Activated naive CD8-positive, alpha-beta T cell (primary cell): Measurements from ENCODE around the gene KXD1.

Source experiments
- H3K27ac Mint-ChIP-seq: one replicate; pipeline ENCODE4 v1.8.0; 2021; ENCODE audit warnings: mixed read lengths
- H3K27me3 Mint-ChIP-seq: one replicate; pipeline ENCODE4 v1.8.0; 2021; ENCODE audit warnings: mixed read lengths
- H3K36me3 Mint-ChIP-seq: one replicate; pipeline ENCODE4 v1.8.0; 2021; ENCODE audit warnings: mixed read lengths
- H3K4me1 Mint-ChIP-seq: one replicate; pipeline ENCODE4 v1.8.0; 2021; ENCODE audit warnings: low read depth, mixed read lengths
- H3K4me3 Mint-ChIP-seq: one replicate; pipeline ENCODE4 v1.8.0; 2021; ENCODE audit warnings: mild to moderate bottlenecking, mixed read lengths
- H3K9me3 Mint-ChIP-seq: one replicate; pipeline ENCODE4 v1.8.0; 2021; ENCODE audit warnings: low read depth, mixed read lengths

KXD1 gene

DNA sequence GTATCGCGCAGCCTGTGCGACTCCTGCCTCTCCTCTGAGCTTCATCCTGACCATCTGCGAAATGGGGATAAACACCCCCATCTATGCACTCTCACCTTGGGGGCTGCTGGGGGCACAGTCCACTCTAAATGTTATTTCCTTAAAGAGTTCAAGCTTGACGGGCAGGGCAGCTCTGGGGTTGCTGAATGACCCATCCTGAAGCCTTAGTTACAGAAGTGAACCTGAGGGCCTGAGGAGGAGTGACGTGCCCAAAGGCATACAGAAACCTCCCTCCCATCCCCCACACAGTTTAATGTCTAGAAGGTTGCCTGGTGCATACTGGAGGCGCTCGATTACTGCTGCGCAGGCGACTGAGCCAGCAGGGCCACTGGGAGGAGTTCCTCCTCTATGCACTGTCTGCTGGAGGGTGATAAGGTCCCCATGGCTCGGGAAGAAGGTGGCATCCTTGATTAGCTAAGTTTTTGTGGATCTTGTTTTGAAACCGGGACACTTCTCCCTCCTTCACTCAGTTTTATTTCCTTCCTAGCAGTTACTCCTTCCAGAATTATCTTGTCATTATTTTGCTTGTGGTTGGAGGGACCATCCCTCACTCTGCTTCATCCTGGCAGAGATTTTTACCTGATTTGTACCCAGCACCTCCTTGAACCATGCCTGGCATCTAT is 13.7 kb upstream of the KXD1 start:
- no peaks in the 10 kb centered on the region for H3K36me3 Mint-ChIP-seq
- H3K27ac Mint-ChIP-seq: peak overlapping the region; percentile 94
- H3K4me3 Mint-ChIP-seq: peak overlapping the region; percentile 94
- no peaks in the 10 kb centered on the region for H3K27me3 Mint-ChIP-seq
- H3K4me1 Mint-ChIP-seq: peaks cover 22% of the 10 kb centered on the region
- H3K9me3 Mint-ChIP-seq: no peaks in the 10 kb centered on the region

DNA sequence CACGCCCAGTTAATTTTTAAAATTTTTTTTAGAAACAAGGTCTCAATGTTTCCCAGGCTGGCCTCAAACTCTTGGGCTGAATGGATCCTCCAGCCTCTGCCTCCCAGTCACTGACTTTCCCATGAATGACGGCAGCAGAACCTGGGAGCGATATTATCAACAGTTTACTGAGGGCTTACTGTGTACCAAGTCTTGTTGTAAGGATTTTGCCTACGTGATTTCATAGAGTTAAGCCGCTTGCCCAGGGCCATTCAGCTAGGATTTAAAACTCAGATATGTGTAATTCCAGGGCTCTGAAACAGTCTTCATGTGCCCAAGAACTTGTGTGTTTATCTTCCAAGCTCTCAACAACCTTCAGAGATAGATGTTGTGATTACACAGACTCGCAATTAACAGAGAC is 6.0 kb upstream of the KXD1 start:
- Mint-ChIP-seq H3K9me3 (no peaks in the 10 kb centered on the region), H3K36me3 (no peaks in the 10 kb centered on the region), H3K4me1 (no peaks in the 10 kb centered on the region), H3K4me3 (no peak overlapping the region), H3K27me3 (no peaks in the 10 kb centered on the region), H3K27ac (no peak overlapping the region)

DNA sequence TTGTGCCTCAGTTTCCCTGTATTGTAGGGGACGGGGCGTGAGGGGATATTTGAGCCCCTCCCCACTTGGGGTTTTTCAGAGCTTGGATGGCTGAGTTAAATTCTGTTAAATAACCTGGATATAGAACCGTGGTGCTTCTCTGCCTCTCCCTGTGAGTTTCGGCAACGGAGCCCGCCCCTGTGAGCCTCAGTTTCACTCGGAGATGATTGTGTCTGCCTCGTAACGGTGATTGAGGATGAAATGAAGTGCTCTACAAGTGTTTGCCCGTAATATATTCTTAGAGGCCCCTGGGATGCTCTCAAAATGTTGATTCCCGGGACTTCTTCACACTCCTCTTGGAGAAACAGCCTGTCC is 509 bp downstream of the KXD1 start:
- Mint-ChIP-seq H3K36me3 (no peaks in the 10 kb centered on the region), H3K4me1 (peaks cover 11% of the 10 kb centered on the region), H3K4me3 (peak overlapping the region; percentile 98), H3K27me3 (no peaks in the 10 kb centered on the region), H3K9me3 (no peaks in the 10 kb centered on the region), H3K27ac (peak overlapping the region; percentile 96)

DNA sequence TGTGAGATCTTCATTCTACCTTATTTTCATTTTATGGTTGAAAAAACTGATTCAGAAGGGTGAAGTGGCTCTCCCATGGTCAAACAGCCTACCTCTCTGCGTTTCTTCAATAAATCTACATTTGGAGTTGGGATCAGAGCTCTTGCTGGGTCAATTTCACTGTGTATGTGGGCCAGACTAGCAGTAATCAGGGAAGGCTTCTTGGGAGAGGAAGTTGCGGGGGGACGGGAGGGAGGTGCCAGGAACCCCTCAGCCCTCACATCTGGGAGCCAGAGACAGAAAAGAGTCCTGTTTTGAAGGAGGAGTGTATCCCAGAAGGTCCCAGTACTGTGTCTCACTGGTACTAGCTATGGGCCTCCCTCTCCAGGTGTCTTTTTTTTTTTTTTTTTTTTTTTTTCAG is 934 bp downstream of the KXD1 start:
- H3K9me3 Mint-ChIP-seq: no peaks in the 10 kb centered on the region
- H3K27me3 Mint-ChIP-seq: no peaks in the 10 kb centered on the region
- peaks cover 11% of the 10 kb centered on the region for H3K4me1 Mint-ChIP-seq
- peak overlapping the region; percentile 98 for H3K4me3 Mint-ChIP-seq
- peak overlapping the region; percentile 96 for H3K27ac Mint-ChIP-seq
- no peaks in the 10 kb centered on the region for H3K36me3 Mint-ChIP-seq

DNA sequence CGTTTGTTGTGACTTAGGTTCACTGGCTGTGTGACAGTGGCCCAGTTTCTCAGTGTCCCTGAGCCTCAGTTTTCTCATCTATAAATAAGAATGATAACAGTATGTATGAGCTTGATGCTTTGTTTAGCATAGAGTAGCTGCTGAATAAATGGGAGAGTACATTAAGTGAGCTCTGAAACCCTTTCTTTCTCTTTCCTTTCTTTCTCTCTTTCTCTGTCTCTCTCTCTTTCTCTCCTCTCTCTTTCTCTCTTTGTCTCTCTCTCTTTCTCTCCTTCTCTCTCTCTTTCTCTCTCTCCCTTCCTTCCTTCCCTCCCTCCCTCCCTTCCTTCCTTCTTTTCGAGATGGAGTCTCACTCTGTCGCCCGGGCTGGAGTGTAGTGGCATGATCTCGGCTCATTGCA is 2.0 kb downstream of the KXD1 start:
- Mint-ChIP-seq H3K4me3 (peak overlapping the region; percentile 98), H3K36me3 (no peaks in the 10 kb centered on the region)

DNA sequence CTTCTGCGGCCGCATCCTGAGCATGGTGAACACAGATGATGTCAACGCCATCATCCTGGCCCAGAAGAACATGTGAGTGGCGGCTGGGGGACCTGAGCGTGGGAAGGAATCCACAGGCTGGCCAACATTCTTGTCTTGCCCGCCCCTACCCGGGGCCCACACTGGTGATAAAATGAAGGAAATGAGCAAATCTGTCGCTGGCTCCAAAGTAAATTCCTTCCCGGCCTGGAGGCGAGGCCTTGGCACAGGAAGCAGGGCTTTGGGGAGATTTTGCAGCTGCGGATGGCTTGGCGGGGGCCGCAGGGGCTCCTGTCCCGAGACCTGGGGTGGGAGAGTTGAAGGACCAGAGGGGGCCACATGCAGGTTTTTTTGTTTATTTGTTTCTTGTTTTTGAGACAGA is 4.4 kb downstream of the KXD1 start:
- no peak overlapping the region for H3K27ac Mint-ChIP-seq
- no peak overlapping the region for H3K4me3 Mint-ChIP-seq
- no peaks in the 10 kb centered on the region for H3K36me3 Mint-ChIP-seq
- no peaks in the 10 kb centered on the region for H3K9me3 Mint-ChIP-seq
- peaks cover 11% of the 10 kb centered on the region for H3K4me1 Mint-ChIP-seq
- no peaks in the 10 kb centered on the region for H3K27me3 Mint-ChIP-seq

More for the DNA sequence above, 2.0 kb downstream of the KXD1 start:
- no peaks in the 10 kb centered on the region for H3K27me3 Mint-ChIP-seq
- no peaks in the 10 kb centered on the region for H3K9me3 Mint-ChIP-seq
- H3K27ac Mint-ChIP-seq: peak overlapping the region; percentile 46
- H3K4me1 Mint-ChIP-seq: peaks cover 11% of the 10 kb centered on the region

DNA sequence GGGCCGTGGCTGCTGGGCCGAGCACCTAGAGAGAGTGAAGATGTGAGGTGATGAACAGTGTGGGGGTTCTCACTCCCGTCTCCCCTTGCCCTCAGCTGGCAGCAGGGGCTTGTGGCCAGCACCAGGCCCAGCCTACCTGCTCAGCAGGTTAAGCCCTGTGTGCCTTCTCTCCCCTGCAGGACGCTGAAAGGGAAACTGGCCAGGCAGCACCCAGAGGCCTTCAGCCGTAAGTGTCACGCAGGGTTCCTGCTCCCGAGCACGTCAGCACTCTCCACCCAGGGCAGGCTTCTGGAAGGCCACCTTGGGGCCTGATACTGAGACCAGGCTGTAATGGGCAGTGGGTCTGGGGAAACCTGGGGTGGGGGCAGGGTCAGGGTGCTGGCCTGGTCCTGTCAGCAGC is 9.3 kb downstream of the KXD1 start:
- no peaks in the 10 kb centered on the region for H3K27me3 Mint-ChIP-seq
- H3K27ac Mint-ChIP-seq: no peak overlapping the region
- H3K4me3 Mint-ChIP-seq: no peak overlapping the region
- no peaks in the 10 kb centered on the region for H3K9me3 Mint-ChIP-seq
- no peaks in the 10 kb centered on the region for H3K36me3 Mint-ChIP-seq
- peaks cover 3% of the 10 kb centered on the region for H3K4me1 Mint-ChIP-seq

DNA sequence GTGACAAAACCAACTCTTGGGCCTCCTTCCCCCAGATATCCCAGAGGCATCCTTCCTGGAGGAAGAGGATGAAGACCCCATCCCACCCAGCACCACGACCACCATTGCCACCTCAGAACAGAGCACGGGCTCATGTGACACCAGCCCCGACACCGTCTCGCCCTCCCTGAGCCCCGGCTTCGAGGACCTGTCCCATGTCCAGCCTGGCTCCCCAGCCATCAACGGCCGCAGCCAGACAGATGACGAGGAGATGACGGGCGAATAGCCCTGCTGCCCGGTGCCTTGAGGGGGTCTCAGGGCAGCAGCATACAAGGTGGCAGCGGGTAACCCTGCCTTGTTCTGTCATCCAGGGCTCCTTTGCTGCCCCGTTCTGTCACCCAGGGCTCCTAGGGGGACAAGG is 10.7 kb downstream of the KXD1 start:
- H3K4me1 Mint-ChIP-seq: peaks cover 11% of the 10 kb centered on the region
- H3K4me3 Mint-ChIP-seq: no peak overlapping the region
- no peak overlapping the region for H3K27ac Mint-ChIP-seq
- H3K27me3 Mint-ChIP-seq: no peaks in the 10 kb centered on the region
- peaks cover 6% of the 10 kb centered on the region for H3K36me3 Mint-ChIP-seq
- H3K9me3 Mint-ChIP-seq: no peaks in the 10 kb centered on the region

DNA sequence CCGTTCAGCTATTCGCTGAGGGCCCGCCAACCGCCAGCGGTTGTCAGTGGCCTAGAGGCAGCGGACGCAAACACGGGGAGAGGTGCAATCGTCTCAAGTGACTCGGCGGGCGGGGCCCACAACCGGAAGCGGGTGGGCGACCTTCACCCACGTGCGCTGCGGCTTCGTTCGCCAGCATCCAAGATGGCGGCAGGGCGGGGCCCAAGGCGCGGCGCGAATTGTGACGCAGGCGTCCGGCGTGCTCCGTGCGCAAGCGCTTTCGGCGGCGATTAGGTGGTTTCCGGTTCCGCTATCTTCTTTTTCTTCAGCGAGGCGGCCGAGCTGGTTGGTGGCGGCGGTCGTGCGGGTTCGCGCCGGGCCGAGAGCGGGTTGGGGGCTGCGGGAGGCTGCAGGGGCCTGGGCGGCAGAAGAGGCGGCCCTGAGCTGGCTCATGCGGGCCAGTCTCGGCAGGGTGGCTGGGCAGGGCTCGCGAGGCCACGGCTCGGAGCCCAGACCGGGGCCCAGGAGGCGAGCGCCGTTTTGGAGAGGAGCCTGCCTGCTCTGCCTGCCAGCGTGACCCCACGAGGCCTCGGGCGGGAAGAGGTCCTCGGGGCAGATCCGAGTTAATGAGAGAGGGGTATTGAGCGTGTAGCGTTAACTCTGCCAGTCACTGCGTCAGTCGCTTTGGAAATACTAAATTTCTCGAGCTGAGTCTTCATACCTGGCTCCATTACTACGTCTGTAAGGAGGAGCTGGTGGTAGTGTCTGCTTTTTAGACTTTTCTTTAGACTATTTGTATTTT is 14.1 kb downstream of the KXD1 start, which contains the start of gene UBA52:
UBA52 (plus strand) TSS at position 294 of the 781 bp plus-strand sequence. CDS start 1,444 bp downstream, outside the sequence.
- peak within 1 kb of the TSS; percentile 95 for H3K27ac Mint-ChIP-seq
- H3K9me3 Mint-ChIP-seq: no peaks in the 10 kb centered on the region
- no peaks in the 10 kb centered on the region for H3K27me3 Mint-ChIP-seq
- peaks cover 6% of the 10 kb centered on the region for H3K36me3 Mint-ChIP-seq
- H3K4me3 Mint-ChIP-seq: peak within 1 kb of the TSS; percentile 99
- peaks cover 22% of the 10 kb centered on the region for H3K4me1 Mint-ChIP-seq

DNA sequence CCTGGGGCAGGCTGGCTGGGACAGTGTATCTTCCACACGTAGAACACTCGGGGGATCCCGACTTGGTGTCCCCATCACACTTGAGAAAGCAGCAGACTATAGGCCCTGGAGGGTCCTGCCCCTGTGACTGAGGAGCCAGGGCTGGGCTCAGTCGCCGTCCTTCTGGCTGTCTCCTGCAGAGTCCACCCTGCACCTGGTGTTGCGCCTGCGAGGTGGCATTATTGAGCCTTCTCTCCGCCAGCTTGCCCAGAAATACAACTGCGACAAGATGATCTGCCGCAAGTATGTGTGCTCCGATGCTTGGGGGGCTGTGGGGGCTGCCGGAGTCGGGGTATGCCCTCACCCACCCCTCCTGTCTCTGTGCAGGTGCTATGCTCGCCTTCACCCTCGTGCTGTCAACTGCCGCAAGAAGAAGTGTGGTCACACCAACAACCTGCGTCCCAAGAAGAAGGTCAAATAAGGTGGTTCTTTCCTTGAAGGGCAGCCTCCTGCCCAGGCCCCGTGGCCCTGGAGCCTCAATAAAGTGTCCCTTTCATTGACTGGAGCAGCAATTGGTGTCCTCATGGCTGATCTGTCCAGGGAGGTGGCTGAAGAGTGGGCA is 17.1 kb downstream of the KXD1 start:
- Mint-ChIP-seq H3K4me3 (peak overlapping the region; percentile 53), H3K36me3 (peaks cover 6% of the 10 kb centered on the region), H3K27me3 (no peaks in the 10 kb centered on the region), H3K9me3 (no peaks in the 10 kb centered on the region), H3K27ac (peak overlapping the region; percentile 75), H3K4me1 (peaks cover 23% of the 10 kb centered on the region)

DNA sequence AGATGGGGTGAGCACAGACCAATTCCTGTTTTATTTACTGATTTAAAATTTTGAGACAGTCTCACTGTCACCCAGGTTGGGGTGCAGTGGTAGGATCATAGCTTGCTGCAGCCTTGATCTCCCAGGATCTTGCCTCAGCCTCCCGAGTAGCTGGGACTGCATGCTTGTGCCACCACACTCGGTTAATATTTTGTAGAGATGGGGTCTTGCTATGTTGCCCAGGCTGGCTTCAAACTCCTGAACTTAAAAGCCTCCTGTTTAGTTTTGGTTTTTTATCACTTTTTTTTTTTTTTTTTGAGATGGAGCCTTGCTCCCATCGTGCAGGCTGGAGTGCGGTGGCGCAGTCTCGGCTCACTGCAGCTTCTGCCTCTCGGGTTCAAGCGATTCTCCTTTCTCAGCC is 18.7 kb downstream of the KXD1 start:
- no peak overlapping the region for H3K4me3 Mint-ChIP-seq
- no peak overlapping the region for H3K27ac Mint-ChIP-seq
- no peaks in the 10 kb centered on the region for H3K27me3 Mint-ChIP-seq
- peaks cover 21% of the 10 kb centered on the region for H3K4me1 Mint-ChIP-seq
- no peaks in the 10 kb centered on the region for H3K9me3 Mint-ChIP-seq
- H3K36me3 Mint-ChIP-seq: peaks cover 6% of the 10 kb centered on the region

DNA sequence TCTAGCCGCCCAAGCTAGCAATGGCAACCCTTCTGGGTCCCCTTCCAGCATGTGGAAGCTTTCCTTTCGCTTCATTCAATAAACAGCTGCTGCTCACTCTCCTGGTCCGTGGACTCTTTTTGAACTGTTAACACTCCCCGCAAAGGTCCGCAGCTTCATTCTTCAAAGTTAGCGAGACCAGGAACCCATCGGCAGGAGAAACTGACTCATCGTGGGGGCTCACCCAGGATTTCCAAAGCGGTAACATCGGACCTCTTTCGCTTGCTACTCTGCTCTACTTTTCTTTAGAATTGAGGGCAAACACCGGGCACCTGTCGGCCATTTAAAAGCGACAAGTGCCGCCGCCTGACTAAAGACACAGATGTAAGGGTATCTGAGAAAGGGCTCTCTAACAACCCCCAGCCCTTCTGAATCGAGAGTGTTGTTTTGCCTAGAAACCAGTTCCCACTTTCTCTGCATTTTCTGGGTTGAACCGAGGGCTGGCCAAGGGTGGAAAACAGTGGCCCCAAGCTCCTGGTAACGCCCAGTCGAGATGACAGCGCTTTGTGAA is 19.8 kb downstream of the KXD1 start:
- Mint-ChIP-seq H3K27me3 (no peaks in the 10 kb centered on the region), H3K4me3 (no peak overlapping the region), H3K9me3 (no peaks in the 10 kb centered on the region), H3K27ac (no peak overlapping the region), H3K36me3 (peaks cover 5% of the 10 kb centered on the region), H3K4me1 (peaks cover 18% of the 10 kb centered on the region)

DNA sequence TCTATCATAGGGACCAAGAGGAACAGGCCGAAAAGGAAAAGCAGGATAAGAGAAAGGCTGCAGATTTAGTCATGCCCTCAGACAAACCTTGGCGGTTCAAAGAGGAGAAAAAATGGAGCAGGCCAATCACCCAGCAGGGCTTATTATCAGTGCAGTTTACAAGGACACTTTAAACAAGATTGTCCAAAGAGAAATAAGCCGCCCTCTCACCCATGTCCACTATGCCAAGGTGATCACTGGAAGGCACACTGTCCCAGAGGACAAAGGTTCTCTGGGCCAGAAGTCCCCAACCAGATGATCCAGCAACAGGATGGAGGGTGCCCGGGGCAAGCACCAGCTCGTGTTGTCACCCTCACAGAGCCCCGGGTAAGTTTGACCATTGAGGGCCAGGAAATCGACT is 22.6 kb downstream of the KXD1 start:
- H3K36me3 Mint-ChIP-seq: no peaks in the 10 kb centered on the region
- H3K4me1 Mint-ChIP-seq: peaks cover 3% of the 10 kb centered on the region
- no peaks in the 10 kb centered on the region for H3K27me3 Mint-ChIP-seq
- H3K4me3 Mint-ChIP-seq: no peak overlapping the region
- no peak overlapping the region for H3K27ac Mint-ChIP-seq
- H3K9me3 Mint-ChIP-seq: no peaks in the 10 kb centered on the region

DNA sequence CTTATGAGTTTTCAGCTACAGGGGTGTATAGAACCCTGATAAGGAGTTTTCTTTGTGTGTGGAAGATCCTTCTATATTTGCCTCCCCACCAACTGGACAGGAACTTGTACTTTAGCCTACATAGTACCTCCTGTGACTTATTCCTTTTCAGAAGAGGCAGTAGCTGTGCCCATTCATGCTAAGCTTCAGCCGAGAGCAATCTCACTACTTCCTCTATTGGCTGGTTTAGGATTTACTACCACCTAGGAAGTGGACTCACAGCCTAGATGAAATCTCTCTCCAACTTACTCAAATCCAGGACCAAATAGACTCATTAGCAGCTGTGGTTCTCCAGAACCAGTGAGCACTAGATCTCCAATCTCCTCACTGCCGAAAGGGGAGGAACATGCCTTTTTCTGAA is 28.6 kb downstream of the KXD1 start:
- Mint-ChIP-seq H3K36me3 (peaks cover 3% of the 10 kb centered on the region), H3K4me1 (peaks cover 27% of the 10 kb centered on the region), H3K27ac (peak overlapping the region; percentile 58), H3K4me3 (no peak overlapping the region), H3K27me3 (no peaks in the 10 kb centered on the region), H3K9me3 (no peaks in the 10 kb centered on the region)

DNA sequence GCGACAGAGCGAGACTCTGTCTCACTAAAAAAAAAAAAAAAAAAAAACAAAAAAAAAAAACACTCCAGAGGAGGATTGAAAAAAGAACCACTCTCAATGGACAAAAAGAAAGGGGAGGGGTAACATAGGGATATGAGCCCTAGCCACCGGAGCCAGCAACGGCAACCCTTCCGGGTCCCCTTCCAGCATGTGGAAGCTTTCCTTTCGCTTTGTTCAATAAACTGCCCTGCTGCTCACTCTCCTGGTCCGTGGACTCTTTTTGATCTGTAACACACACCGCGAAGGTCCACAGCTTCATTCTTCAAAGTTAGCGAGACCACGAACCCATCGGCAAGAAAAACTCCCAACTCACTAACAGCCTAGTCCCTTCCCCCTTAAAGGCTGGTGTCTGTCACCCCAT is 29.9 kb downstream of the KXD1 start:
- Mint-ChIP-seq H3K4me3 (peak overlapping the region; percentile 83), H3K36me3 (peaks cover 3% of the 10 kb centered on the region), H3K4me1 (peaks cover 27% of the 10 kb centered on the region), H3K9me3 (no peaks in the 10 kb centered on the region), H3K27me3 (no peaks in the 10 kb centered on the region), H3K27ac (peak overlapping the region; percentile 95)
